Activated CD8-positive, alpha-beta T cell treated with anti-CD3 and anti-CD28 coated beads, Interleukin-2, amount 10 ng/mL, durations not matched to agents 7 days and 5 days (primary cell): ENCODE data around the gene TRAF6. TPM values are rescaled to one million over a fixed set of nuclear protein-coding genes. Genes with fewer than 3 reads are reported as not detected.
"Not testable (repeated sequence)": the region's sequence is repeated elsewhere in the genome, so short reads cannot be mapped to it uniquely, and the experiment has no call there.

Source experiments
- ATAC-seq: fragments of 150-1000 bp; cut with Tn5 transposase; one replicate; pipeline ENCODE4 v1.10.0; 2021; ENCODE audit warnings: moderate library complexity
- CTCF ChIA-PET: fragments of 350-600 bp; sonication (Branson Sonifier 250); formaldehyde crosslinking; loops from one replicate; lab custom pipeline; 2021; ENCODE audit warnings: antibody characterized with exemption; lab: Charles Lee
- POLR2A ChIA-PET: fragments of 350-600 bp; sonication (Branson Sonifier 250); formaldehyde crosslinking; loops from one replicate; lab custom pipeline; 2021; ENCODE audit warnings: antibody characterized with exemption; lab: Charles Lee
- DNase-seq: peaks from one replicate; pipeline ENCODE4 v3.0.0-alpha.2; 2020
- H3K27ac Mint-ChIP-seq: one replicate; pipeline ENCODE4 v1.8.0; 2021; ENCODE audit warnings: mild to moderate bottlenecking, mixed read lengths
- H3K27me3 Mint-ChIP-seq: one replicate; pipeline ENCODE4 v1.8.0; 2021; ENCODE audit warnings: low read depth, mixed read lengths
- H3K36me3 Mint-ChIP-seq: one replicate; pipeline ENCODE4 v1.8.0; 2021; ENCODE audit warnings: low read depth, mixed read lengths
- H3K4me1 Mint-ChIP-seq: one replicate; pipeline ENCODE4 v1.8.0; 2021; ENCODE audit warnings: low read depth, mixed read lengths
- H3K4me3 Mint-ChIP-seq: one replicate; pipeline ENCODE4 v1.8.0; 2021; ENCODE audit warnings: mild to moderate bottlenecking, mixed read lengths
- H3K9me3 Mint-ChIP-seq: one replicate; pipeline ENCODE4 v1.8.0; 2022; ENCODE audit warnings: mixed read lengths; ENCODE audit not compliant: insufficient read depth
- total RNA-seq, 2 experiments: library from RNA; stranded (reverse); gene quantifications; one replicate each; pipeline ENCODE4 v1.2.3, GENCODE V29; 2021

Gene TRAF6
- total RNA-seq, 2 experiments from 2014 or later, result 8.8 to 9.1 TPM

- Mint-ChIP-seq H3K27ac (no peak overlapping the region), H3K4me3 (no peak overlapping the region), H3K4me1 (peaks cover 9% of the 10 kb centered on the region), H3K27me3 (peaks cover 11% of the 10 kb centered on the region), H3K36me3 (no peaks in the 10 kb centered on the region), H3K9me3 (no peaks in the 10 kb centered on the region)
- no peak for ATAC-seq
- no peak for DNase-seq
- POLR2A ChIA-PET, result no interaction called here
- CTCF ChIA-PET, result interaction anchor here (1.4 to 2.0 kb wide), 2 partner anchors 21 to 222 kb away, joined by 4 to 5 read pairs; no protein-coding TSS in a partner anchor
Observed at GRCh38 chr11:36513965-36514364, 3.9 kb upstream of the TRAF6 start.

- DNase-seq (no peak), ATAC-seq (no peak)
- Mint-ChIP-seq H3K27me3 (peaks cover 11% of the 10 kb centered on the region), H3K9me3 (no peaks in the 10 kb centered on the region), H3K36me3 (no peaks in the 10 kb centered on the region), H3K27ac (no peak overlapping the region), H3K4me1 (peaks cover 21% of the 10 kb centered on the region), H3K4me3 (no peak overlapping the region)
- ChIA-PET CTCF (interaction anchor here (0.9 to 2.0 kb wide), 4 partner anchors 10 to 51 kb away, joined by 3 to 5 read pairs (median 4); no protein-coding TSS in a partner anchor), POLR2A (no interaction called here)
Observed at GRCh38 chr11:36512016-36512415, 1.9 kb upstream of the TRAF6 start.

GRCh38 chr11:36511062-36511461 lies 990 bp upstream of the TRAF6 start:
- CTCF ChIA-PET, result interaction anchor here (0.9 to 3.6 kb wide), 13 partner anchors 13 to 235 kb away, joined by 3 to 52 read pairs (median 6); no protein-coding TSS in a partner anchor
- H3K27me3 Mint-ChIP-seq, H3K36me3 Mint-ChIP-seq, POLR2A ChIA-PET, ATAC-seq, DNase-seq, H3K27ac Mint-ChIP-seq, H3K9me3 Mint-ChIP-seq: not testable (repeated sequence)
- Mint-ChIP-seq H3K4me3 (peak overlapping the region; percentile 98), H3K4me1 (peaks cover 23% of the 10 kb centered on the region)

GRCh38 chr11:36510594-36510942 lies 496 bp upstream of the TRAF6 start:
- Mint-ChIP-seq H3K27ac (peak overlapping the region; percentile 92), H3K27me3 (peaks cover 9% of the 10 kb centered on the region), H3K4me1 (peaks cover 28% of the 10 kb centered on the region), H3K36me3 (peaks cover 1% of the 10 kb centered on the region), H3K9me3 (no peaks in the 10 kb centered on the region), H3K4me3 (peak overlapping the region; percentile 98)
- DNase-seq, result no peak
- ChIA-PET CTCF (interaction anchor here (0.9 to 3.6 kb wide), 16 partner anchors 9 to 236 kb away, joined by 3 to 52 read pairs (median 4); no protein-coding TSS in a partner anchor), POLR2A (no interaction called here)
- ATAC-seq, result no peak

GRCh38 chr11:36509201-36509639 lies 852 bp downstream of the TRAF6 start:
- ATAC-seq (no peak), DNase-seq (no peak)
- H3K9me3 Mint-ChIP-seq, result no peaks in the 10 kb centered on the region
- ChIA-PET POLR2A (interaction anchor here (0.6 kb wide), 2 partner anchors 40 to 239 kb away, joined by 3 to 5 read pairs; no protein-coding TSS in a partner anchor), CTCF (interaction anchor here (0.7 to 3.6 kb wide), 10 partner anchors 8 to 1586 kb away, joined by 3 to 52 read pairs (median 6); no protein-coding TSS in a partner anchor)
- H3K36me3 Mint-ChIP-seq, result peaks cover 1% of the 10 kb centered on the region
- peak overlapping the region; percentile 98 for H3K4me3 Mint-ChIP-seq
- H3K27ac Mint-ChIP-seq, result peak overlapping the region; percentile 92
- peaks cover 5% of the 10 kb centered on the region for H3K27me3 Mint-ChIP-seq
- H3K4me1 Mint-ChIP-seq, result peaks cover 32% of the 10 kb centered on the region

- CTCF ChIA-PET, result interaction anchor here (0.7 to 3.6 kb wide), 8 partner anchors 10 to 1586 kb away, joined by 3 to 52 read pairs (median 6); no protein-coding TSS in a partner anchor
- no peak for ATAC-seq
- Mint-ChIP-seq H3K27ac (peak overlapping the region; percentile 92), H3K27me3 (peaks cover 5% of the 10 kb centered on the region), H3K4me3 (peak overlapping the region; percentile 98), H3K4me1 (peaks cover 32% of the 10 kb centered on the region), H3K36me3 (peaks cover 1% of the 10 kb centered on the region), H3K9me3 (no peaks in the 10 kb centered on the region)
- no peak for DNase-seq
- POLR2A ChIA-PET, result interaction anchor here (0.6 kb wide), 2 partner anchors 41 to 239 kb away, joined by 3 to 5 read pairs; no protein-coding TSS in a partner anchor
Observed at GRCh38 chr11:36508743-36509142, 1.3 kb downstream of the TRAF6 start.

GRCh38 chr11:36507824-36508489 lies 2.1 kb downstream of the TRAF6 start:
- peaks cover 32% of the 10 kb centered on the region for H3K4me1 Mint-ChIP-seq
- peak overlapping the region; percentile 98 for H3K4me3 Mint-ChIP-seq
- ATAC-seq, result no peak
- no peak for DNase-seq
- ChIA-PET CTCF (interaction anchor here (1.0 to 3.6 kb wide), 6 partner anchors 9 to 239 kb away, joined by 3 to 52 read pairs (median 15); no protein-coding TSS in a partner anchor), POLR2A (no interaction called here)
- H3K36me3 Mint-ChIP-seq, result peaks cover 1% of the 10 kb centered on the region
- no peaks in the 10 kb centered on the region for H3K9me3 Mint-ChIP-seq
- no peak overlapping the region for H3K27ac Mint-ChIP-seq
- H3K27me3 Mint-ChIP-seq, result peaks cover 4% of the 10 kb centered on the region

- DNase-seq, result no peak
- Mint-ChIP-seq H3K4me3 (no peak overlapping the region), H3K4me1 (peaks cover 35% of the 10 kb centered on the region), H3K9me3 (no peaks in the 10 kb centered on the region), H3K27ac (no peak overlapping the region), H3K27me3 (no peaks in the 10 kb centered on the region), H3K36me3 (peaks cover 35% of the 10 kb centered on the region)
- ChIA-PET CTCF (interaction anchor here (0.8 to 3.6 kb wide), 6 partner anchors 8 to 246 kb away, joined by 3 to 53 read pairs (median 8); partner anchors contain the start of gene TRAF6), POLR2A (no interaction called here)
- ATAC-seq, result no peak
Observed at GRCh38 chr11:36501236-36501635, 8.8 kb downstream of the TRAF6 start.

- POLR2A ChIA-PET, result no interaction called here
- no peak overlapping the region for H3K27ac Mint-ChIP-seq
- H3K4me1 Mint-ChIP-seq, result peaks cover 26% of the 10 kb centered on the region
- H3K27me3 Mint-ChIP-seq, result no peaks in the 10 kb centered on the region
- peaks cover 37% of the 10 kb centered on the region for H3K36me3 Mint-ChIP-seq
- H3K4me3 Mint-ChIP-seq, result no peak overlapping the region
- DNase-seq (no peak), ATAC-seq (no peak)
- H3K9me3 Mint-ChIP-seq, result no peaks in the 10 kb centered on the region
- CTCF ChIA-PET, result interaction anchor here (2.5 to 4.0 kb wide), 4 partner anchors 7 to 147 kb away, joined by 7 to 53 read pairs (median 17); partner anchors contain the start of gene TRAF6
Observed at GRCh38 chr11:36500315-36500721, 9.8 kb downstream of the TRAF6 start.

GRCh38 chr11:36499315-36499714 lies 10.8 kb downstream of the TRAF6 start:
- no peaks in the 10 kb centered on the region for H3K9me3 Mint-ChIP-seq
- ATAC-seq, result no peak
- no peak for DNase-seq
- no peaks in the 10 kb centered on the region for H3K27me3 Mint-ChIP-seq
- H3K27ac Mint-ChIP-seq, result no peak overlapping the region
- ChIA-PET POLR2A (interaction anchor here (0.7 to 1.0 kb wide), 2 partner anchors 19 to 211 kb away, joined by 3 read pairs; no protein-coding TSS in a partner anchor), CTCF (interaction anchor here (0.9 to 4.0 kb wide), 5 partner anchors 10 to 204 kb away, joined by 3 to 23 read pairs (median 7); partner anchors contain the start of gene TRAF6)
- H3K4me3 Mint-ChIP-seq, result no peak overlapping the region
- H3K4me1 Mint-ChIP-seq, result peaks cover 24% of the 10 kb centered on the region
- peaks cover 40% of the 10 kb centered on the region for H3K36me3 Mint-ChIP-seq

GRCh38 chr11:36498721-36499120 lies 11.4 kb downstream of the TRAF6 start:
- Mint-ChIP-seq H3K9me3 (no peaks in the 10 kb centered on the region), H3K27ac (no peak overlapping the region), H3K36me3 (peaks cover 42% of the 10 kb centered on the region), H3K27me3 (no peaks in the 10 kb centered on the region), H3K4me1 (peaks cover 24% of the 10 kb centered on the region), H3K4me3 (no peak overlapping the region)
- ChIA-PET POLR2A (no interaction called here), CTCF (interaction anchor here (0.9 to 4.0 kb wide), 7 partner anchors 11 to 248 kb away, joined by 3 to 23 read pairs (median 7); partner anchors contain the start of gene TRAF6)
- ATAC-seq (no peak), DNase-seq (no peak)
